Fibroblast of skin of left quadriceps (primary cell): ENCODE measurements around the gene FOXN3.

Experiments
- DNase-seq, 2 experiments: peaks; one replicate each; pipeline ENCODE4 v3.0.0-alpha.2; 2013; ENCODE audit warnings: low read depth in 2 of 2

FOXN3 gene

GRCh38 chr14:89360277-89360676 is 56.8 kb downstream of the FOXN3 start:
- no peak for DNase-seq

- DNase-seq, result no peak
Measured at GRCh38 chr14:89359477-89360222, 57.4 kb downstream of the FOXN3 start.

DNA sequence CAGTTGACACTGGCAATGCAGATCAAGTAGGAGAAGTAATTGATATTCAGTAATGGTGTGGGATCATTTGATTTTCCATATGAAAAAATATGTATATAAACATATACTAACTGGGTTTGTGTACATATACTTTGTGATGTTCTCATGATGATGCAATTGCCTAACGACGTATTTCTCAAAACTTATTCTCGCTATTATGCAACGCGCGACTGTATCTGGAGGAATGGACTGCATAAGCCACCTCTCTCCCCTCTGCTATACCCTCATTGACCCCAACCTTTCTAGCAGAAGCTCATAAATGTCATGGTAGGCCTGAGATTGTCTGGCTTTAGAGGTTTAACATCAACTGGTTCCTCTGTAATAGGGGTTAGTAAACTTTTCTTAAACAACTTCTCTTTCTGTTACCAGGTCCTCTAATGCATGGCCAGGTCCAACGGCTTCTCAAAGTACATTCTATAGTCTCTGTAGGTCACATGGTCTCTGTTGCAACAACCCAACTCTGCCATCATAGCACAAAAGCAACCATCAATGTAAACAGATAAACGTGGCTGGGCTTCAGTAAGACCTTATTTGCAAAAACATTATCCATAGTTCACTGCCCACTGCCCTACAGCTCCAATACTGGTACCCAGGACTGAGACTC is 59.3 kb downstream of the FOXN3 start:
- DNase-seq, result no peak

- no peak for DNase-seq
Measured at GRCh38 chr14:89356927-89357326, 60.1 kb downstream of the FOXN3 start.

- no peak for DNase-seq
Measured at GRCh38 chr14:89356496-89356895, 60.5 kb downstream of the FOXN3 start.

- DNase-seq, result no peak
Measured at GRCh38 chr14:89353766-89354113, 63.3 kb downstream of the FOXN3 start.

GRCh38 chr14:89352976-89353765 is 63.9 kb downstream of the FOXN3 start:
- DNase-seq, result no peak

DNA sequence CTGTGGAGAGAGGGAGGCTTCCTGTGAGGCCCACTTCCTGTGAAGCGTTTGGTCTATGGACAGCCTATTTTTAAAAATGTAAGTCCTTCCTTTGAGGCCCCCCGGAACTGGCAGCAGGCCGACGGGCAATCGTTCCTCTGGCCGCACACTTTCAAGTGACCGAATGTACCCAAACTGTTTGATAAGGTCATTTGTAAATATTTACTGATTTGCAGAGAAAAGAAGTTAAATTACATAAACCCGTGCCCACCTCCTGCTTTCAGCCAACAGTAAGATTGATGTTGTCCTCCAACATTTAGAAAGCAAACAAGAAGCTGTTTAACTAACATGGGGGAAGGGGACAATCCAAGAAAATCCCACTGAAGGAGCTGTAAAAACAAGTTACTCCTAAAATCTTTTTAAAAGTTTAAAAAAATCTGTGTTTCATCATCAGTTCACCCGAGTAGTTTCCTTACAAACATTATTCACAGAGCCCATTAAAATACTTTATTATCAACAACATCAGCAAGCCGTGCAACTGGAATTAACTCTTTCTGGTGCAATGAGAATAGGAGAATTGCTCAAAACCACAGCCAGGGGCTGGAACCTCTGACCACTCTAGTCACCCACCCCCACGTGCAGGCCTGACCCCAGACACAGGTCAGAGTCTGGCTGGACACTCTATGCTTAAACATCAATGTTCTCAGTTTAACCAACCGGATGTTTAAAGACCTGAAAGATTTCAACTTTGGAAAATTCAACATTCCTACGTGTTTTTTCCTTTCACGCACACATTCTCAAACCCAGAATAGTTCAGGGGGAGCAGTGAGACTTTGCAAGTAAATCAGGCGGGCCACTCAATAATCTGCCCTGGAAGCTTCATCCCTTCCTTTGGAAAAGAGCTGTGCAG is 65.3 kb downstream of the FOXN3 start:
- DNase-seq, result no peak

DNA sequence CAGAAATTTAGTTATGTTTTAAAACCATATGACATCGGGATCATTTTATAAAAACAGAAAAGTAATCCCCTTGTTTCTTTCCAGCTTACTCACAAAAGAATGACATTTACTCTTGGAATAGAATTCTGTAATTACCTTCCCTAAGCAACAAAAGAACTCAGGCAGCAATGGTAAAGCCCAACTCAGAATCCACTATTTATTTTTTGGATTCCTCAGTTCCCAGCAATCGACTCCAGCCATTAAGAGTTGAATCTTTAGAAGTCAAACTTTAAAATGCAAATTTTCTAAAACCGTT is 65.9 kb downstream of the FOXN3 start:
- DNase-seq, result no peak

GRCh38 chr14:89350152-89350551 is 66.9 kb downstream of the FOXN3 start:
- DNase-seq, result no peak

DNA sequence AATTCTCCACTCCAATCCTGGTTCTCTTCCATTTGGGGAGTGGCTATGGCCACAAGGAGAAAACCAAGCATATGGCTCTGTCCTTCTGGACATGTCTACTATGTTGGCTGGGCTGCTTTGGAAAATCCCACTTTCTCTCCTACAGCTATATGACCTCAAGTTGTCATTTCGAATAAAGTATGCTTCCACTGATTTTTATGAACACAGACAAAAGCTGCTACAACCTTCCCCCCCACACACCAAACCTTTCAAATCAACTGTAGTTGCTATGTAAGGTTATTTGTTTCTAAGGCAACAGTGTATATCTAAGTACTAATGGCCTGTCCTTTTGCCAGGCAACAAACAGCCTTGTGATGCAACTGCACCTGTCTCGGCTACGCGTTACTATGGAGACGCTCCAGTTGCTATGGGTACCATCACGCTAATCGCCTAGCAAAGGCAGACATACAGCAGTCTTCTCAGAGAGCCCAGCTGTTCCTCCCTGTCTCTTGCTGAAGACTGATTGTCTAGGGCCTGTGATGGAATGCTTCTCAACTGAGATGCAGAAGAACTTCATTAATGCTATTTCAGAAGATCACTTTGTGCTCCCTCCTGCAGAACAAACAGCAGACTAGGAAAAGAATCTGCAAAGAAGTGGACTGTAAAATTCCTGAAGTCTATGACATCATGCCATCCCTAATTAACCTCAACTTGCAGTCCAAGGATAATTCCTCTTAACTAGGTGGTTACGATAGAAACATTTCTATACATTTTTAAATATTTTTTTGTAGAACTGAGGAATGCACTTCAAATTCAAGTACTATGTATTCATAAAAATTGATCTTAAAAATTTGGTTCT is 67.6 kb downstream of the FOXN3 start:
- no peak for DNase-seq

DNA sequence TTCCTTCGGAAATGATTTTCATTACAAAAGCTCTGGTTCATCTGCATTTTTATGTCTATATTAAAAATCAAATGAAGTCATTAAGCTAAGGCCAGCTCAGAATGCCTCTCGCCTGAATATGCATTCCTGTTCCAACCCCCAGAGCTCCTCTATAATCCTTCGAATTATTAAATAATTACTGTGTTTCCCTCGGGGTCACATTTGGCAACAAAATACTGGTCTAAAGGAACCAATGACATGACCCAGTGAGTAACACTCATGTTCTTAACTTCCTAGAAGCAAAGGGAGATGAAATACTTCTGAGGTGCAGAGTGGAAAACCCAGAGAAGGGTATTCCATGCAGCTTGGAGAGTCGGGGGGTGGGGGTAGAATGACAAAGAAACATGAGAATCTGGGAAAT is 68.3 kb downstream of the FOXN3 start:
- no peak for DNase-seq

DNA sequence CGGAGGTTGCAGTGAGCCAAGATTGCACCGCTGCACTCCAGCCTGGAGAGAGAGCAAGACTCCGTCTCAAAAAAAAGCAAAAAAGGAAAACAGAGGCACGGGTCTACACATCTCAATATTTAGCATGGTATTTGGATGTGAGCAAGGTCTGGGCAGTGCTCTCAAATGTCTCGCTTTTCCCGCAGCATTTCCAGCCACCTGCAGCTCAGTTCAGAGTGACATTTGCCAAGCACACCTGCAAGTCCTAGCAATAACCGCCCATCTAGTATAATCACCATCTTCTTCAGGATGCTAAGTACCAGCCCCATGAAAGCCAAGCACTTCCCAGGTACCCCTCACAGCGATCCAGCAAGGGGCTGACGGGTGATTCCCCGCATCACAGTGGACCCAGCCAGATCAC is 69.1 kb downstream of the FOXN3 start:
- DNase-seq, result no peak

- no peak for DNase-seq
Measured at GRCh38 chr14:89344920-89345254, 72.1 kb downstream of the FOXN3 start.

- DNase-seq, result no peak
Measured at GRCh38 chr14:89343356-89343755, 73.7 kb downstream of the FOXN3 start.

GRCh38 chr14:89342049-89342448 is 75.0 kb downstream of the FOXN3 start:
- DNase-seq, result no peak

GRCh38 chr14:89340200-89341181 is 76.5 kb downstream of the FOXN3 start:
- no peak for DNase-seq

DNA sequence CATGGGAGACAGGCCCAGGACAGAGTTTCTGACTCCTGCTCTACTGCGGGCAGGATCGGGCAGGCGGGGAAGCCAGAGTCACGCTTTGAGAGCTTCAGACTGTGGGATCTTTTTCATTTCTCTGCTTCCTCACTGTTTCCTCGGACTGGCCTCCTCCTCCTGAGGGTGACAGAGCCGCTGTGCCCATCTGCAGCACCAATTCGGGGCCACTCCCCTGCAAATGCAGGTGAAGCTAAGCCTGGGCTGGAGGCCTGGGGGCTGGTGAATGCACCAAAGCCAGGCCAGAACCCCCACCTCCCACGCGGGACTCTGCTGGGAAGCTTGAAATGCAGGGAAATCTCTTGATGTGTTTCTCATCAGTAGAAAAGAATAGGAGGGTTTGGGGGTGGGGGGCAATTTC is 77.5 kb downstream of the FOXN3 start:
- no peak for DNase-seq

GRCh38 chr14:89339158-89339557 is 77.9 kb downstream of the FOXN3 start:
- no peak for DNase-seq

DNA sequence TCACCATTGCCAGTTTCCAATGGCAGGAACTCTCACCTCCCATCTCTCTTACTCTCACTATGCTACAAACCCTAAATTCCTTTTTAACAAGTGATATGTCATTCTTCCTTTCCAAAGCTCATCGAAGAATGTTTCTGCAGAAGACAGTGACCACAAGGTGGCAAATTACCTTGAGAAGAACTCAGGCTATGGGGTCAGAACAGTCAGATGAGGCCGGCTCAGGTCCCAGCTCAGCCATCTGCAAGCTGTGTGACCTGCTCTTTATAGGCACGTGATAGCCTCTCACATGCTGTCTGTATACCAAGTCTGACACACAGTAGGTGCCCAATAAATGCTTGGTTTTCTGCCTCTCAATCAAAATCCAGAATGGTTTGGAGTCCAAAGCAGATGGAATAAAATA is 80.7 kb downstream of the FOXN3 start:
- DNase-seq, result no peak
